Measurements from ENCODE around the gene NUMB. TPM values are rescaled to one million over a fixed set of nuclear protein-coding genes. Genes with fewer than 3 reads are reported as not detected.

NUMB gene
- total and polyA plus RNA-seq, 4 donors, result 39.4 to 100 (median 87.8) TPM

GRCh38 chr14:73403181-73403752 lies 55.1 kb downstream of the NUMB start:
- no peak overlapping the region for H3K4me3 ChIP-seq
- 71 to 95% methylated on average over 4 of the region's 4 CpGs for WGBS, 2 donors
- ATAC-seq (ENCODE audit: insufficient read depth, low FRiP score) (no peak), DNase-seq (no peak)
- no peak overlapping the region for H3K9ac ChIP-seq (ENCODE audit: insufficient read depth in 1 of 2, low read length in 2 of 2)
- H3K27me3 ChIP-seq (ENCODE audit: control insufficient read depth in 3 of 3, insufficient read depth in 3 of 3, low read length in 2 of 3), result no peaks in the 10 kb centered on the region
- H3K4me1 ChIP-seq (ENCODE audit: control insufficient read depth in 5 of 5, insufficient read depth in 5 of 5, low read length in 5 of 5), result peaks cover 0 to 5% (median 0%) of the 10 kb centered on the region in 5 donors
- H3K27ac ChIP-seq (ENCODE audit: low read depth in 1 of 2, low read length in 1 of 2), result peak overlapping the region in 1 of 2 donors; percentile 67
- no peaks in the 10 kb centered on the region for H3K9me3 ChIP-seq (ENCODE audit: control insufficient read depth in 4 of 4, insufficient read depth in 3 of 4, low read length in 3 of 4)
- H3K36me3 ChIP-seq (ENCODE audit: control insufficient read depth in 4 of 4, insufficient read depth in 4 of 4, low read length in 4 of 4), result peaks cover 0 to 4% (median under 1%) of the 10 kb centered on the region in 4 donors
- no peak for TF ChIP-seq CTCF (IDR thresholded peaks at IDR 0.05; ENCODE audit: control extremely low read depth, extremely low read depth)

- 40 to 71% methylated on average over 2 of the region's 2 CpGs for WGBS, 2 donors
- Histone ChIP-seq H3K4me1 (ENCODE audit: control insufficient read depth in 5 of 5, insufficient read depth in 5 of 5, low read length in 5 of 5) (peaks cover 0 to 5% (median 0%) of the 10 kb centered on the region in 5 donors), H3K27ac (ENCODE audit: low read depth in 1 of 2, low read length in 1 of 2) (no peak overlapping the region), H3K9me3 (ENCODE audit: control insufficient read depth in 4 of 4, insufficient read depth in 3 of 4, low read length in 3 of 4) (no peaks in the 10 kb centered on the region), H3K4me3 (no peak overlapping the region), H3K36me3 (ENCODE audit: control insufficient read depth in 4 of 4, insufficient read depth in 4 of 4, low read length in 4 of 4) (peaks cover 0 to 4% (median under 1%) of the 10 kb centered on the region in 4 donors), H3K27me3 (ENCODE audit: control insufficient read depth in 3 of 3, insufficient read depth in 3 of 3, low read length in 2 of 3) (no peaks in the 10 kb centered on the region), H3K9ac (ENCODE audit: insufficient read depth in 1 of 2, low read length in 2 of 2) (no peak overlapping the region)
- no peak for TF ChIP-seq CTCF (IDR thresholded peaks at IDR 0.05; ENCODE audit: control extremely low read depth, extremely low read depth)
- DNase-seq (no peak), ATAC-seq (ENCODE audit: insufficient read depth, low FRiP score) (no peak)
Observed at GRCh38 chr14:73402579-73402978, 55.8 kb downstream of the NUMB start.

GRCh38 chr14:73397810-73398209 lies 60.5 kb downstream of the NUMB start:
- DNase-seq (peak in 2 of 3 donors; percentile 38 to 61), ATAC-seq (ENCODE audit: insufficient read depth, low FRiP score) (no peak)
- H3K4me1 ChIP-seq (ENCODE audit: control insufficient read depth in 5 of 5, insufficient read depth in 5 of 5, low read length in 5 of 5), result peaks cover 0 to 2% (median 0%) of the 10 kb centered on the region in 5 donors
- H3K9ac ChIP-seq (ENCODE audit: insufficient read depth in 1 of 2, low read length in 2 of 2), result no peak overlapping the region
- 79 to 87% methylated on average over 3 of the region's 3 CpGs for WGBS, 2 donors
- H3K27me3 ChIP-seq (ENCODE audit: control insufficient read depth in 3 of 3, insufficient read depth in 3 of 3, low read length in 2 of 3), result no peaks in the 10 kb centered on the region
- H3K36me3 ChIP-seq (ENCODE audit: control insufficient read depth in 4 of 4, insufficient read depth in 4 of 4, low read length in 4 of 4), result peaks cover 0 to 1% (median 0%) of the 10 kb centered on the region in 4 donors
- no peak overlapping the region for H3K27ac ChIP-seq (ENCODE audit: low read depth in 1 of 2, low read length in 1 of 2)
- no peaks in the 10 kb centered on the region for H3K9me3 ChIP-seq (ENCODE audit: control insufficient read depth in 4 of 4, insufficient read depth in 3 of 4, low read length in 3 of 4)
- no peak overlapping the region for H3K4me3 ChIP-seq
- TF ChIP-seq CTCF (IDR thresholded peaks at IDR 0.05; ENCODE audit: control extremely low read depth, extremely low read depth), result no peak

- no peak for ATAC-seq (ENCODE audit: insufficient read depth, low FRiP score)
- H3K9ac ChIP-seq (ENCODE audit: insufficient read depth in 1 of 2, low read length in 2 of 2), result no peak overlapping the region
- H3K27ac ChIP-seq (ENCODE audit: low read depth in 1 of 2, low read length in 1 of 2), result no peak overlapping the region
- H3K27me3 ChIP-seq (ENCODE audit: control insufficient read depth in 3 of 3, insufficient read depth in 3 of 3, low read length in 2 of 3), result no peaks in the 10 kb centered on the region
- TF ChIP-seq CTCF (IDR thresholded peaks at IDR 0.05; ENCODE audit: control extremely low read depth, extremely low read depth), result no peak
- peaks cover 0 to 2% (median 0%) of the 10 kb centered on the region in 5 donors for H3K4me1 ChIP-seq (ENCODE audit: control insufficient read depth in 5 of 5, insufficient read depth in 5 of 5, low read length in 5 of 5)
- H3K9me3 ChIP-seq (ENCODE audit: control insufficient read depth in 4 of 4, insufficient read depth in 3 of 4, low read length in 3 of 4), result no peaks in the 10 kb centered on the region
- WGBS, 2 donors, result 81 to 86% methylated on average over 1 of the region's 1 CpG
- H3K4me3 ChIP-seq, result no peak overlapping the region
- no peak for DNase-seq
- H3K36me3 ChIP-seq (ENCODE audit: control insufficient read depth in 4 of 4, insufficient read depth in 4 of 4, low read length in 4 of 4), result no peaks in the 10 kb centered on the region
Observed at GRCh38 chr14:73394317-73394716, 64.0 kb downstream of the NUMB start.
